Measurements from ENCODE around the gene MAGI2. TPM values are rescaled to one million over a fixed set of nuclear protein-coding genes. Genes with fewer than 3 reads are reported as not detected.

Gene MAGI2
- total RNA-seq, 2 donors from 2014 or later, result 10.3 to 19.2 TPM

- Mint-ChIP-seq H3K4me3 (peak overlapping the region; percentile 74), H3K9me3 (no peaks in the 10 kb centered on the region), H3K27me3 (ENCODE audit: insufficient read depth) (peaks cover 4% of the 10 kb centered on the region), H3K27ac (peak overlapping the region; percentile 89), H3K4me1 (peaks cover 40% of the 10 kb centered on the region), H3K36me3 (ENCODE audit: low read depth) (no peaks in the 10 kb centered on the region)
- H3K9me3 ChIP-seq (ENCODE audit: control insufficient read depth, low read length), result no peaks in the 10 kb centered on the region
- H3K4me3 ChIP-seq (ENCODE audit: low read length), result peak overlapping the region; percentile 87
- WGBS, 2 experiments (ENCODE audit: insufficient coverage in 1 of 2, insufficient read length in 1 of 2), result 22 to 31% methylated on average over 27 to 51 of the region's 51 CpGs
- H3K4me1 ChIP-seq (ENCODE audit: control insufficient read depth, insufficient read depth, low read length), result peaks cover 9% of the 10 kb centered on the region
- H3K9ac ChIP-seq (ENCODE audit: extremely low read depth, low read length, poor library complexity, severe bottlenecking), result peak overlapping the region; percentile 39
- no peaks in the 10 kb centered on the region for H3K27me3 ChIP-seq (ENCODE audit: control insufficient read depth, insufficient read depth, low read length, poor library complexity, severe bottlenecking)
- H3K36me3 ChIP-seq (ENCODE audit: control insufficient read depth, insufficient read depth, low read length), result no peaks in the 10 kb centered on the region
- H3K27ac ChIP-seq (ENCODE audit: low read depth, low read length), result peak overlapping the region; percentile 31
- DNase-seq, result no peak
- TF ChIP-seq CTCF (conservative IDR thresholded peaks at IDR 0.05), result peak; percentile 12
Observed at GRCh38 chr7:78018641-78019446, 1434.6 kb downstream of the MAGI2 start.

- Histone ChIP-seq H3K4me1 (ENCODE audit: control insufficient read depth, insufficient read depth, low read length) (peaks cover 9% of the 10 kb centered on the region), H3K9ac (ENCODE audit: extremely low read depth, low read length, poor library complexity, severe bottlenecking) (peak overlapping the region; percentile 48), H3K36me3 (ENCODE audit: control insufficient read depth, insufficient read depth, low read length) (no peaks in the 10 kb centered on the region), H3K27me3 (ENCODE audit: control insufficient read depth, insufficient read depth, low read length, poor library complexity, severe bottlenecking) (no peaks in the 10 kb centered on the region), H3K4me3 (ENCODE audit: low read length) (peak overlapping the region; percentile 87), H3K27ac (ENCODE audit: low read depth, low read length) (peak overlapping the region; percentile 16), H3K9me3 (ENCODE audit: control insufficient read depth, low read length) (no peaks in the 10 kb centered on the region)
- no peak for DNase-seq
- H3K27ac Mint-ChIP-seq, result no peak overlapping the region
- peaks cover 4% of the 10 kb centered on the region for H3K27me3 Mint-ChIP-seq (ENCODE audit: insufficient read depth)
- no peaks in the 10 kb centered on the region for H3K36me3 Mint-ChIP-seq (ENCODE audit: low read depth)
- H3K9me3 Mint-ChIP-seq, result no peaks in the 10 kb centered on the region
- WGBS, 2 experiments (ENCODE audit: insufficient coverage in 1 of 2, insufficient read length in 1 of 2), result 58 to 69% methylated on average over 5 of the region's 5 CpGs
- peaks cover 48% of the 10 kb centered on the region for H3K4me1 Mint-ChIP-seq
- no peak for TF ChIP-seq CTCF (conservative IDR thresholded peaks at IDR 0.05)
- peak overlapping the region; percentile 74 for H3K4me3 Mint-ChIP-seq
Observed at GRCh38 chr7:78017591-78018100, 1435.8 kb downstream of the MAGI2 start.

- peaks cover 3% of the 10 kb centered on the region for H3K4me1 ChIP-seq (ENCODE audit: control insufficient read depth, insufficient read depth, low read length)
- no peaks in the 10 kb centered on the region for H3K36me3 ChIP-seq (ENCODE audit: control insufficient read depth, insufficient read depth, low read length)
- no peak for TF ChIP-seq CTCF (conservative IDR thresholded peaks at IDR 0.05)
- no peaks in the 10 kb centered on the region for H3K36me3 Mint-ChIP-seq (ENCODE audit: low read depth)
- peaks cover 49% of the 10 kb centered on the region for H3K4me1 Mint-ChIP-seq
- H3K27me3 Mint-ChIP-seq (ENCODE audit: insufficient read depth), result peaks cover 4% of the 10 kb centered on the region
- WGBS, 2 experiments (ENCODE audit: insufficient coverage in 1 of 2, insufficient read length in 1 of 2), result 89 to 98% methylated on average over 4 to 5 of the region's 5 CpGs
- H3K9me3 ChIP-seq (ENCODE audit: control insufficient read depth, low read length), result no peaks in the 10 kb centered on the region
- no peak for DNase-seq
- no peak overlapping the region for H3K9ac ChIP-seq (ENCODE audit: extremely low read depth, low read length, poor library complexity, severe bottlenecking)
- H3K27me3 ChIP-seq (ENCODE audit: control insufficient read depth, insufficient read depth, low read length, poor library complexity, severe bottlenecking), result no peaks in the 10 kb centered on the region
- H3K4me3 ChIP-seq (ENCODE audit: low read length), result no peak overlapping the region
- no peaks in the 10 kb centered on the region for H3K9me3 Mint-ChIP-seq
- no peak overlapping the region for H3K27ac ChIP-seq (ENCODE audit: low read depth, low read length)
- no peak overlapping the region for H3K4me3 Mint-ChIP-seq
- no peak overlapping the region for H3K27ac Mint-ChIP-seq
Observed at GRCh38 chr7:78015574-78016260, 1437.8 kb downstream of the MAGI2 start.
